Astrocyte (in vitro differentiated cells and primary cell): Measurements from ENCODE around the gene ZNF70. TPM values are rescaled to one million over a fixed set of nuclear protein-coding genes. Genes with fewer than 3 reads are reported as not detected.
A peak's percentile ranks its signal among the peaks of the same experiment; 100 is the strongest.

Experiments
- DNase-seq: peaks from one replicate; pipeline ENCODE4 v3.0.0-alpha.2; 2010; ENCODE audit warnings: low read depth
- FAIRE-seq: peaks from 2 replicates; lab custom pipeline; 2011; peaks lifted over from hg19 to GRCh38; lab: Jason Lieb, UNC
- H2AFZ ChIP-seq: 2 replicates; pipeline ENCODE4 v1.6.0; 2012; ENCODE audit warnings: low read depth, low read length, inconsistent platforms
- H3K27ac ChIP-seq: 2 replicates; pipeline ENCODE4 v1.5.1; 2011; ENCODE audit warnings: low read depth, low read length, inconsistent platforms
- H3K27me3 ChIP-seq: 2 replicates; pipeline ENCODE4 v1.6.0; 2011; ENCODE audit warnings: low read length, inconsistent platforms; ENCODE audit not compliant: insufficient read depth
- H3K36me3 ChIP-seq: 2 replicates; pipeline ENCODE4 v1.5.1; 2011; ENCODE audit warnings: low read length, inconsistent platforms; ENCODE audit not compliant: insufficient read depth
- H3K4me1 ChIP-seq: 2 replicates; pipeline ENCODE4 v1.5.1; 2011; ENCODE audit warnings: low read length, inconsistent platforms; ENCODE audit not compliant: insufficient read depth
- H3K4me2 ChIP-seq: 2 replicates; pipeline ENCODE4 v1.6.0; 2012; ENCODE audit warnings: low read length, inconsistent platforms
- H3K4me3 ChIP-seq: 2 replicates; pipeline ENCODE4 v1.5.1; 2011; ENCODE audit warnings: low read depth, mild to moderate bottlenecking, low read length, inconsistent platforms; ENCODE audit not compliant: insufficient read depth
- H3K79me2 ChIP-seq: 2 replicates; pipeline ENCODE4 v1.6.0; 2012; ENCODE audit warnings: mild to moderate bottlenecking, low read length, inconsistent platforms; ENCODE audit not compliant: insufficient read depth
- H3K9ac ChIP-seq: 2 replicates; pipeline ENCODE4 v1.6.0; 2012; ENCODE audit warnings: mild to moderate bottlenecking, low read length, inconsistent platforms
- H3K9me3 ChIP-seq: 2 replicates; pipeline ENCODE4 v1.5.1; 2012; ENCODE audit warnings: low read depth, mild to moderate bottlenecking, low read length, inconsistent platforms; ENCODE audit not compliant: insufficient read depth
- H4K20me1 ChIP-seq: 2 replicates; pipeline ENCODE4 v1.6.0; 2012; ENCODE audit warnings: low read length, inconsistent platforms; ENCODE audit not compliant: insufficient read depth
- H3K27ac Mint-ChIP-seq: one replicate; pipeline ENCODE4 v1.8.0; 2021; ENCODE audit warnings: mild to moderate bottlenecking, mixed read lengths; ENCODE audit not compliant: unreplicated experiment
- H3K27me3 Mint-ChIP-seq: one replicate; pipeline ENCODE4 v1.8.0; 2021; ENCODE audit warnings: low read depth, mixed read lengths; ENCODE audit not compliant: unreplicated experiment
- H3K36me3 Mint-ChIP-seq: one replicate; pipeline ENCODE4 v1.8.0; 2021; ENCODE audit warnings: low read depth, mixed read lengths; ENCODE audit not compliant: unreplicated experiment
- H3K4me1 Mint-ChIP-seq: one replicate; pipeline ENCODE4 v1.8.0; 2021; ENCODE audit warnings: low read depth, mixed read lengths; ENCODE audit not compliant: unreplicated experiment
- H3K4me3 Mint-ChIP-seq: one replicate; pipeline ENCODE4 v1.8.0; 2021; ENCODE audit warnings: mild to moderate bottlenecking, moderate library complexity, mixed read lengths; ENCODE audit not compliant: unreplicated experiment
- H3K9me3 Mint-ChIP-seq: one replicate; pipeline ENCODE4 v1.8.0; 2021; ENCODE audit warnings: mild to moderate bottlenecking, mixed read lengths; ENCODE audit not compliant: unreplicated experiment
- CTCF ChIP-seq: IDR thresholded peaks from 2 replicates; pipeline ENCODE4 v1.5.1; 2011; ENCODE audit warnings: low read depth, mild to moderate bottlenecking, inconsistent platforms, low read length, moderate library complexity; ENCODE audit not compliant: insufficient read depth
- EZH2 ChIP-seq: IDR thresholded peaks from 2 replicates; pipeline ENCODE4 v1.6.1; 2012; ENCODE audit warnings: mild to moderate bottlenecking, low read length, inconsistent platforms; ENCODE audit not compliant: insufficient read depth
- total RNA-seq: library from RNA; stranded (reverse); gene quantifications from 2 replicates; pipeline ENCODE4 v1.2.1, GENCODE V29; 2021

The ZNF70 gene
- total RNA-seq, 1 donor from 2014 or later, result 8.8 TPM

- Mint-ChIP-seq H3K36me3 (no peaks in the 10 kb centered on the region), H3K27ac (no peak overlapping the region), H3K9me3 (no peaks in the 10 kb centered on the region), H3K4me3 (no peak overlapping the region), H3K27me3 (no peaks in the 10 kb centered on the region), H3K4me1 (peaks cover 5% of the 10 kb centered on the region)
- TF ChIP-seq EZH2 (no peak), CTCF (no peak)
- Histone ChIP-seq H4K20me1 (peaks cover 5% of the 10 kb centered on the region), H3K9me3 (no peaks in the 10 kb centered on the region), H3K27me3 (no peaks in the 10 kb centered on the region), H3K36me3 (no peaks in the 10 kb centered on the region), H3K4me3 (no peak overlapping the region), H3K27ac (no peak overlapping the region), H3K9ac (no peak overlapping the region), H2AFZ (no peak overlapping the region), H3K4me2 (no peak overlapping the region), H3K79me2 (no peaks in the 10 kb centered on the region), H3K4me1 (peaks cover 17% of the 10 kb centered on the region)
- no peak for FAIRE-seq
- no peak for DNase-seq
Observed at GRCh38 chr22:23764899-23765881, 14.3 kb upstream of the ZNF70 start.

- DNase-seq (no peak), FAIRE-seq (no peak)
- Histone ChIP-seq H3K4me3 (no peak overlapping the region), H3K79me2 (no peaks in the 10 kb centered on the region), H3K4me1 (peaks cover 17% of the 10 kb centered on the region), H4K20me1 (peaks cover 5% of the 10 kb centered on the region), H3K27ac (no peak overlapping the region), H3K9ac (no peak overlapping the region), H3K9me3 (no peaks in the 10 kb centered on the region), H2AFZ (no peak overlapping the region), H3K36me3 (no peaks in the 10 kb centered on the region), H3K4me2 (peak overlapping the region; percentile 63), H3K27me3 (no peaks in the 10 kb centered on the region)
- Mint-ChIP-seq H3K27ac (no peak overlapping the region), H3K36me3 (no peaks in the 10 kb centered on the region), H3K4me3 (no peak overlapping the region), H3K9me3 (no peaks in the 10 kb centered on the region), H3K27me3 (no peaks in the 10 kb centered on the region), H3K4me1 (peaks cover 5% of the 10 kb centered on the region)
- TF ChIP-seq CTCF (no peak), EZH2 (no peak)
Observed at GRCh38 chr22:23763954-23764353, 13.0 kb upstream of the ZNF70 start.

GRCh38 chr22:23763579-23763945, 12.7 kb upstream of the ZNF70 start:
- no peak overlapping the region for H3K4me3 ChIP-seq
- Mint-ChIP-seq H3K4me3 (no peak overlapping the region), H3K4me1 (peaks cover 5% of the 10 kb centered on the region), H3K27ac (no peak overlapping the region), H3K9me3 (no peaks in the 10 kb centered on the region), H3K27me3 (no peaks in the 10 kb centered on the region), H3K36me3 (no peaks in the 10 kb centered on the region)
- TF ChIP-seq EZH2, result no peak
- no peak for TF ChIP-seq CTCF
- no peaks in the 10 kb centered on the region for H3K9me3 ChIP-seq
- DNase-seq (no peak), FAIRE-seq (no peak)
- no peaks in the 10 kb centered on the region for H3K27me3 ChIP-seq
- H2AFZ ChIP-seq, result no peak overlapping the region
- peak overlapping the region; percentile 63 for H3K4me2 ChIP-seq
- peaks cover 17% of the 10 kb centered on the region for H3K4me1 ChIP-seq
- no peaks in the 10 kb centered on the region for H3K36me3 ChIP-seq
- H3K9ac ChIP-seq, result no peak overlapping the region
- H3K27ac ChIP-seq, result no peak overlapping the region
- H4K20me1 ChIP-seq, result peaks cover 5% of the 10 kb centered on the region
- no peaks in the 10 kb centered on the region for H3K79me2 ChIP-seq
